H1 (cell line): ENCODE measurements around the gene PMEPA1. TPM values are rescaled to one million over a fixed set of nuclear protein-coding genes. Genes with fewer than 3 reads are reported as not detected.

Source experiments
- MAFK ChIP-seq: IDR thresholded peaks from 2 replicates; pipeline ENCODE4 v1.6.1; 2012; ENCODE audit warnings: low read depth, mild to moderate bottlenecking, improper control_type of control experiment, low read length
- polyA plus RNA-seq, 7 experiments: library from polyadenylated mRNA; depleted of rRNA in 3 of 7; stranded (reverse) in 5 of 7; unstranded in 2 of 7; fragments of >200 nt in 5 of 7; fragments of 200-250 nt in 2 of 7; gene quantifications; 1 replicate in 5 of 7; 2 replicates in 1 of 7; 4 replicates in 1 of 7; pipeline versions ENCODE4 v1.2.1 to v1.2.3, GENCODE V29; 2011 to 2013; ENCODE audit warnings: missing spikeins in 2 of 7, mixed read lengths in 2 of 7
- total RNA-seq: library from RNA; stranded (reverse); fragmentation: NEBNext Ultra II Directional; extraction: Animal tissue kit (Norgen Biotek cat#: 25700); gene quantifications from 2 replicates; pipeline ENCODE4 v1.2.1, GENCODE V29; 2021
- TF ChIP-seq, protein P1 (sequence below), 3 experiments: IDR thresholded peaks; 1 replicate in 2 of 3; 2 replicates in 1 of 3; pipeline versions ENCODE4 v1.5.1 to v1.6.1; 2011; ENCODE audit warnings: low read length in 3 of 3, mild to moderate bottlenecking in 3 of 3, inconsistent platforms in 2 of 3, low read depth in 1 of 3, moderate library complexity in 1 of 3; ENCODE audit not compliant: insufficient read depth in 1 of 3; ENCODE audit errors: control extremely low read depth in 1 of 3

PMEPA1 gene
- total and polyA plus RNA-seq, 2 of the 8 experiments (the other 6 are each of a cell fraction or from before 2014, with no cell fraction given): 12.7 to 20.5 TPM

DNA sequence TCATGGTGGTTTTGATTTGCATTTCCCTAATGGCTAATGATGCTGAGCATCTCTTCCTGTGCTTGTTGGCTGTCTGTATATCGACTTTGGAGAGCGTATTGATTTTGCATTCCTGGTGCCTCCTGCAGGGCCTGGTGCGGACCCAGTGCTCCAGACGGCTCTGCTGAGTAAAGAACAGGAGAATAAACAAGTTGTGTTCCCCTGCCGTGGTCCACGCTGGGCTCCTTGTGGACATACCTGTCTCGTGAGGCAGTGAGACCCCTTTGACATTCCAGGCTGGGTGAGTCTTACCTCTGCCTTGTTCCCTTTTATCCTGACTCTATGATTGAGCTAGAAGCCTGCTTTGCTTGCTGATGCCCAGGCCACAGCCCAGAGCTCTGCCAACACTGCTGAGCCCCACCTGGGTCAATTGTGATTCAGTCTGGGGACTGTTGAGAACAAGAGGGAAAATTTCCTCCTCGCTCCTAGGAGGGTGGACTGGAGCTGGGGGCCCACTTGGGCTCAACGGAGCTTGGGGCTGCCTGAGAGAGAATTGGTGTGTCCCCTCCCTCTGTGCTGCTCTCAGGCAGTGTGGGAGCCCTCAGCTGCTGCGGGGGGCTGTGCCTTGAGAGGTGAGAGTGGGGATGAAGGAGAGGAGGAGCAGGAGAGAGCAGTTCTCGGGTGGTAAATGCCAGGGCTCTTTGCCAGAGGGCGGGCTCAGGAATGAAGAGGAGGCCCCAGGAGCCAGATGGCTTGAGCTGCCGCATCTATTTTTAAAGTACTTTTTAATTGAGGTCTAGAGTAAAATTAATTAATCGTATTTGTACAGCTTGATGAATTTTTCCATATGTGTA lies 43.7 kb upstream of the PMEPA1 start (continued):
- TF ChIP-seq, protein P1, sequence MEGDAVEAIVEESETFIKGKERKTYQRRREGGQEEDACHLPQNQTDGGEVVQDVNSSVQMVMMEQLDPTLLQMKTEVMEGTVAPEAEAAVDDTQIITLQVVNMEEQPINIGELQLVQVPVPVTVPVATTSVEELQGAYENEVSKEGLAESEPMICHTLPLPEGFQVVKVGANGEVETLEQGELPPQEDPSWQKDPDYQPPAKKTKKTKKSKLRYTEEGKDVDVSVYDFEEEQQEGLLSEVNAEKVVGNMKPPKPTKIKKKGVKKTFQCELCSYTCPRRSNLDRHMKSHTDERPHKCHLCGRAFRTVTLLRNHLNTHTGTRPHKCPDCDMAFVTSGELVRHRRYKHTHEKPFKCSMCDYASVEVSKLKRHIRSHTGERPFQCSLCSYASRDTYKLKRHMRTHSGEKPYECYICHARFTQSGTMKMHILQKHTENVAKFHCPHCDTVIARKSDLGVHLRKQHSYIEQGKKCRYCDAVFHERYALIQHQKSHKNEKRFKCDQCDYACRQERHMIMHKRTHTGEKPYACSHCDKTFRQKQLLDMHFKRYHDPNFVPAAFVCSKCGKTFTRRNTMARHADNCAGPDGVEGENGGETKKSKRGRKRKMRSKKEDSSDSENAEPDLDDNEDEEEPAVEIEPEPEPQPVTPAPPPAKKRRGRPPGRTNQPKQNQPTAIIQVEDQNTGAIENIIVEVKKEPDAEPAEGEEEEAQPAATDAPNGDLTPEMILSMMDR (IDR thresholded peaks at IDR 0.05; ENCODE audit: control extremely low read depth in 1 of 3, insufficient read depth in 1 of 3, low read depth in 1 of 3, low read length in 3 of 3): no peak
- TF ChIP-seq MAFK: no peak
